ENCODE data around the gene TSPAN18. TPM values are rescaled to one million over a fixed set of nuclear protein-coding genes. Genes with fewer than 3 reads are reported as not detected.

The TSPAN18 gene
- total and polyA plus RNA-seq, 9 donors, result 2.1 to 35.3 (median 14.4) TPM

DNA sequence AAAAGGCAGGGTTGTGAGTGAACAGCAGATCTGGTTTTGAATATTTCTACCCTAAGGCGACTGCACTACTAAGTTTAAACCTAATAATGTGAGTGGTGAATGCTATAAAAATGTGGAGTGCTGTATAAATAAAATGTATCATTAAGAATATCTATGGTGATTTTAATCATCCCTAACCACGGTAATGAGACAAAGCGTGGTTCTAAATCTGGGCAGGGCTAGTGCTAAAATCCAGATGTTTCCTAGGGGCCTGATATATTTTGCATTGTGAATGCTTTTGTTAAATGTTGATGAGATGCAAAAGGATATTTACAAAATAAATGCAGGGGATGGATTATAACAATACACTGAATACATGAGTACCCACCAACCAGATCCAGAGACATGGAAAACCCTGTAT is 58.1 kb downstream of the TSPAN18 start:
- DNase-seq, result no peak
- 48 to 75% (median 58%) methylated on average over 3 of the region's 3 CpGs for WGBS, 3 donors
- Histone ChIP-seq H3K27ac (no peak overlapping the region), H3K4me1 (ENCODE audit: insufficient read depth) (peaks cover 7% of the 10 kb centered on the region), H3K9me3 (no peaks in the 10 kb centered on the region), H3K36me3 (no peaks in the 10 kb centered on the region), H3K27me3 (no peaks in the 10 kb centered on the region), H3K4me3 (no peak overlapping the region)
- intact Hi-C loops (cut with DNase I), result no loop called here
- no peak for TF ChIP-seq EP300 (IDR thresholded peaks at IDR 0.05)
- TF ChIP-seq POLR2A (IDR thresholded peaks at IDR 0.05), result no peak
- TF ChIP-seq, protein P1, sequence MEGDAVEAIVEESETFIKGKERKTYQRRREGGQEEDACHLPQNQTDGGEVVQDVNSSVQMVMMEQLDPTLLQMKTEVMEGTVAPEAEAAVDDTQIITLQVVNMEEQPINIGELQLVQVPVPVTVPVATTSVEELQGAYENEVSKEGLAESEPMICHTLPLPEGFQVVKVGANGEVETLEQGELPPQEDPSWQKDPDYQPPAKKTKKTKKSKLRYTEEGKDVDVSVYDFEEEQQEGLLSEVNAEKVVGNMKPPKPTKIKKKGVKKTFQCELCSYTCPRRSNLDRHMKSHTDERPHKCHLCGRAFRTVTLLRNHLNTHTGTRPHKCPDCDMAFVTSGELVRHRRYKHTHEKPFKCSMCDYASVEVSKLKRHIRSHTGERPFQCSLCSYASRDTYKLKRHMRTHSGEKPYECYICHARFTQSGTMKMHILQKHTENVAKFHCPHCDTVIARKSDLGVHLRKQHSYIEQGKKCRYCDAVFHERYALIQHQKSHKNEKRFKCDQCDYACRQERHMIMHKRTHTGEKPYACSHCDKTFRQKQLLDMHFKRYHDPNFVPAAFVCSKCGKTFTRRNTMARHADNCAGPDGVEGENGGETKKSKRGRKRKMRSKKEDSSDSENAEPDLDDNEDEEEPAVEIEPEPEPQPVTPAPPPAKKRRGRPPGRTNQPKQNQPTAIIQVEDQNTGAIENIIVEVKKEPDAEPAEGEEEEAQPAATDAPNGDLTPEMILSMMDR (IDR thresholded peaks at IDR 0.05), result no peak

DNA sequence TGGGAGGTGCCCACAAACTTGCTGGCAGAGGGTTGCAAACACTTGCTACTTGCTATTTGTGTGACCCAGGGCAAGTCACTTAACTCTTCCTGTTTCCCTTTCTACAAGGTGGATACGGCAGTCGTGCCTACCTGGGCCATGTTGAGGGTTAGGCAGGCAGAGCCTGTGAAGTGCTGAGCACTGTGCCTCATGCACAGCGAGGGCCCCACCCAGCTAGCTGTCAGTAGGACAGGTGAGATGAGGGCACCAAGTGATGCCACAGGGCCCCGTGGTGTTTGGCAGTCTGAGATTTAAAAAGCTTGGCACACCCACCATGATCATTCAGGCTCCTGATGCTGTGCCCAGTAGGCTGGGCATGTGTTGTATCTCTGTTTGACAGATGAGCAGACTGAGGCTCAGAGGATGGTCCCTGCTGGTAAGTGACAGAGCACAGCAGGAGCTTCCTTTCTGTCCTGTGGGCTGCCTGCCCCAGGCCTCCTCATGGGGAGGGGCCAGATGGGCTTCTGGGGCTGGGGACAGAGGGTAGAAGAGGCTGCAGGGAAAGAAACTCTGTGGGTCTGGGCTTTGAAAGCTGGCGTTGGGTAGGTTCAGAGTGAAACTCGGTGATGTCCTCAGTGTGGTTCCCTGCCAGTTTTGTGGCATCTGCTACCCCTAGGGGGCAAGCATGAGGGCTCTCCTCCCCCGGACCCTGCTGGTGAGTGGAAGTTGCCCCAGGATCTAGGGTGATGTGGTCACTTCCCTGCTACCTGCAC is 59.3 kb downstream of the TSPAN18 start:
- WGBS, 3 donors, result 75 to 79% (median 78%) methylated on average over 7 of the region's 7 CpGs
- TF ChIP-seq, protein P1 (IDR thresholded peaks at IDR 0.05), result no peak
- TF ChIP-seq POLR2A (IDR thresholded peaks at IDR 0.05) (no peak), EP300 (IDR thresholded peaks at IDR 0.05) (no peak)
- Histone ChIP-seq H3K4me1 (ENCODE audit: insufficient read depth) (peaks cover 1% of the 10 kb centered on the region), H3K9me3 (no peaks in the 10 kb centered on the region), H3K4me3 (no peak overlapping the region), H3K27ac (no peak overlapping the region), H3K36me3 (no peaks in the 10 kb centered on the region), H3K27me3 (no peaks in the 10 kb centered on the region)
- no peak for DNase-seq
- intact Hi-C loops (cut with DNase I), result no loop called here

DNA sequence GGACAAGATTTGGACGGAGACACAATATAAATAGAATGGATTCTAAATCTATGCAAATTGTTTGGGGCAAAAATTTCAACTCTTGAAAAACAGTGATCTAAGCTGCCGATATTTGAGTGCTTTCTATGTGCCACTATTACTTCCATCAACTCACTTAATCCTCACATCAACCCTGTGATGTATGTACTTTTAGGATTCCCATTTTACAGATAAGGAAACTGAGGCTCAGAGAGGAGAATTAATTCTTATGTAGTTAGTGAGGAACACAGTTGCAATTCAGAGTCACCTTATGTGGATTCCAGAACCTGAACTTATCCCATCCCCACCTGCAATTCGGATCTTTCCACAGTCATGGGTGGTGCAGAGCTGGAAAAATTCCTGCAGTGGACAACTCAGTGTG is 60.3 kb downstream of the TSPAN18 start:
- no peaks in the 10 kb centered on the region for H3K4me1 ChIP-seq (ENCODE audit: insufficient read depth)

DNA sequence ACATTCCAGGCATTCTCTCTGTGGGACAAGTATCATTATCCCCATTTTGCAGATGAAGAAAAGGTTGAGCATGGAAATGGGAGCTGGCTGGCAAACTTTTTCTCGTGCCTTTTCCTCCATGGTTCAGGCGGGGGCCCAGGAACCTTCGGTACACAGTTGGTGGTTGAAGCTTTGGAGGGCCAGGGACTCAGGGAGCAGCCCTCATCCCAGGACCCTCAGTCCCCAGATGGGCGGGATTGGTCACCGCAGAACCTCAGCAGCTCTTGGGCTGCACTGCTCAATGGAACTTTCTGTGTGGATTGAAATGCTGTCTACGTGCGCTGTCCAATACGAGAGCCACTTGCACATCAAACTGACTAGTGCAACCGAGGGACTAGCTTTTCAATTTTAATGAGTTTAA is 61.2 kb downstream of the TSPAN18 start:
- DNase-seq, result no peak
- no peaks in the 10 kb centered on the region for H3K4me1 ChIP-seq (ENCODE audit: insufficient read depth)
- no peaks in the 10 kb centered on the region for H3K27me3 ChIP-seq
- no peaks in the 10 kb centered on the region for H3K36me3 ChIP-seq
- TF ChIP-seq EP300 (IDR thresholded peaks at IDR 0.05), result no peak
- TF ChIP-seq, protein P1 (IDR thresholded peaks at IDR 0.05), result no peak
- no peak for TF ChIP-seq POLR2A (IDR thresholded peaks at IDR 0.05)
- no peak overlapping the region for H3K4me3 ChIP-seq
- WGBS, 3 donors, result 84 to 96% (median 90%) methylated on average over 9 of the region's 9 CpGs
- H3K9me3 ChIP-seq, result no peaks in the 10 kb centered on the region
- no peak overlapping the region for H3K27ac ChIP-seq
- intact Hi-C loops (cut with DNase I), result no loop called here

More for the DNA sequence above, 60.3 kb downstream of the TSPAN18 start:
- no peak for DNase-seq
- 84 to 97% (median 94%) methylated on average over 3 of the region's 3 CpGs for WGBS, 3 donors
- Histone ChIP-seq H3K36me3 (no peaks in the 10 kb centered on the region), H3K27ac (no peak overlapping the region), H3K9me3 (no peaks in the 10 kb centered on the region), H3K4me3 (no peak overlapping the region), H3K27me3 (no peaks in the 10 kb centered on the region)
- intact Hi-C loops (cut with DNase I), result no loop called here
- TF ChIP-seq, protein P1 (IDR thresholded peaks at IDR 0.05), result no peak
- no peak for TF ChIP-seq EP300 (IDR thresholded peaks at IDR 0.05)
- no peak for TF ChIP-seq POLR2A (IDR thresholded peaks at IDR 0.05)

Measured in ovary (tissue), 9 donors.